HCT116 (cell line): ENCODE results near the gene HMGB3. TPM values are rescaled to one million over a fixed set of nuclear protein-coding genes. Genes with fewer than 3 reads are reported as not detected.

Experiments
- ATAC-seq: fragments of 200-7000 bp; cut with Tn5 transposase; 2 replicates; pipeline ENCODE4 v1.9.1; 2020; ENCODE audit warnings: mild to moderate bottlenecking, moderate library complexity
- BruUV-seq: library from RNA; stranded (reverse); fragments of 400-500 nt; replicated peaks from 2 replicates; lab custom pipeline; 2021; lab: Mats Ljungman, UMichigan
- CTCF ChIA-PET: fragments of 300-600 bp; sonication (Branson Sonifier 250); formaldehyde crosslinking; loops from one replicate; lab custom pipeline; 2021; ENCODE audit warnings: antibody characterized with exemption; lab: Charles Lee
- POLR2A ChIA-PET: fragments of 300-600, 350-600 bp; sonication (Branson Sonifier 250); formaldehyde crosslinking; loops from one replicate; lab custom pipeline; 2021; ENCODE audit warnings: antibody characterized with exemption; lab: Charles Lee
- RAD21 ChIA-PET, 2 experiments: fragments of 300-600 bp; sonication (Branson Sonifier 250); formaldehyde crosslinking; loops; one replicate each; lab custom pipeline; 2023; ENCODE audit warnings: low total read pairs in 2 of 2; ENCODE audit not compliant: uncharacterized antibody in 2 of 2, unreplicated experiment in 2 of 2, low non-redundant PET in 1 of 2; lab: Charles Lee
- DNase-seq: peaks from one replicate; pipeline ENCODE4 v3.0.0-alpha.2; 2010; ENCODE audit warnings: low read depth, low spot score
- H2AFZ ChIP-seq: fragments of 200-600 bp; shearing (Covaris generic), sonication (generic); 2 replicates; pipeline ENCODE4 v1.6.1; 2017; ENCODE audit warnings: low read depth, mixed run types, mixed read lengths, antibody characterized with exemption, low read length; ENCODE audit not compliant: poor library complexity, severe bottlenecking
- H3K27ac ChIP-seq: 2 replicates; pipeline ENCODE4 v1.5.1; 2012; ENCODE audit warnings: low read depth, low read length
- H3K27me3 ChIP-seq: fragments of 200-600 bp; sonication (generic); 2 replicates; pipeline ENCODE4 v1.6.1; 2016; ENCODE audit warnings: mixed run types, low read length, mixed read lengths; ENCODE audit not compliant: insufficient read depth
- H3K36me3 ChIP-seq, 2 experiments: fragments of 200-500 bp in 1 of 2; fragments of 200-600 bp in 1 of 2; sonication (Bioruptor generic) in 1 of 2; sonication (generic) in 1 of 2; 2 replicates each; pipeline versions ENCODE4 v1.5.1 to v1.6.1; 2014 to 2016; ENCODE audit warnings: low read length in 2 of 2, inconsistent platforms in 1 of 2, mixed read lengths in 1 of 2, mixed run types in 1 of 2; ENCODE audit not compliant: insufficient read depth in 2 of 2, control insufficient read depth in 1 of 2
- H3K4me1 ChIP-seq, 2 experiments: fragments of 200-600 bp in 1 of 2; sonication (generic) in 1 of 2; 2 replicates each; pipeline versions ENCODE4 v1.5.1 to v1.6.1; 2012 to 2017; ENCODE audit warnings: low read length in 2 of 2, inconsistent platforms in 1 of 2, mild to moderate bottlenecking in 1 of 2, mixed read lengths in 1 of 2, mixed run types in 1 of 2, moderate library complexity in 1 of 2; ENCODE audit not compliant: insufficient read depth in 2 of 2, control insufficient read depth in 1 of 2
- H3K4me2 ChIP-seq: fragments of 200-600 bp; sonication (generic); 2 replicates; pipeline ENCODE4 v1.6.1; 2017; ENCODE audit warnings: mixed run types, low read length, mixed read lengths
- H3K4me3 ChIP-seq, 2 experiments: fragments of 200-600 bp in 1 of 2; sonication (generic) in 1 of 2; replicated peaks in 1 of 2; 2 replicates each; pipeline ENCODE4 v1.5.1; 2011 to 2016; ENCODE audit warnings: low read length in 2 of 2, control low read depth in 1 of 2, low read depth in 1 of 2, mild to moderate bottlenecking in 1 of 2, mixed read lengths in 1 of 2, mixed run types in 1 of 2
- H3K79me2 ChIP-seq: fragments of 200-600 bp; sonication (generic); 2 replicates; pipeline ENCODE4 v1.6.1; 2017; ENCODE audit warnings: mild to moderate bottlenecking, mixed run types, low read length, moderate library complexity, mixed read lengths; ENCODE audit not compliant: insufficient read depth
- H3K9ac ChIP-seq: fragments of 200-600 bp; sonication (generic); 2 replicates; pipeline ENCODE4 v1.6.1; 2016; ENCODE audit warnings: low read length, mixed read lengths
- H3K9me2 ChIP-seq: fragments of 200-600 bp; sonication (generic), shearing (Covaris generic); 2 replicates; pipeline ENCODE4 v1.6.1; 2017; ENCODE audit warnings: mixed run types, mild to moderate bottlenecking, moderate library complexity; ENCODE audit not compliant: insufficient read depth
- H3K9me3 ChIP-seq, 2 experiments: fragments of 200-500 bp in 1 of 2; fragments of 200-600 bp in 1 of 2; sonication (Bioruptor generic) in 1 of 2; sonication (generic) in 1 of 2; 2 replicates each; pipeline ENCODE4 v1.6.1; 2014 to 2017; ENCODE audit warnings: low read length in 2 of 2, mixed read lengths in 2 of 2, inconsistent platforms in 1 of 2, low read depth in 1 of 2, mild to moderate bottlenecking in 1 of 2, mixed run types in 1 of 2, moderate library complexity in 1 of 2; ENCODE audit not compliant: control insufficient read depth in 1 of 2, insufficient read depth in 1 of 2
- H4K20me1 ChIP-seq: fragments of 200-600 bp; sonication (generic), shearing (Covaris generic); 2 replicates; pipeline ENCODE4 v1.6.1; 2017; ENCODE audit warnings: mixed run types, mild to moderate bottlenecking, moderate library complexity; ENCODE audit not compliant: insufficient read depth
- CBX3 ChIP-seq: IDR thresholded peaks from 2 replicates; pipeline ENCODE4 v1.6.1; 2012; ENCODE audit warnings: low read depth
- CEBPB ChIP-seq: IDR thresholded peaks from 2 replicates; pipeline ENCODE4 v1.6.1; 2012; ENCODE audit warnings: low read depth
- EGR1 ChIP-seq: IDR thresholded peaks from 2 replicates; pipeline ENCODE4 v1.6.1; 2012; ENCODE audit warnings: low read depth
- FOSL1 ChIP-seq: IDR thresholded peaks from 2 replicates; pipeline ENCODE4 v1.6.1; 2012; ENCODE audit warnings: low read depth
- POLR2AphosphoS5 ChIP-seq: IDR thresholded peaks from 2 replicates; pipeline ENCODE4 v1.6.1; 2011; ENCODE audit warnings: mild to moderate bottlenecking, low read depth, low read length, moderate library complexity
- SIN3A ChIP-seq: IDR thresholded peaks from 2 replicates; pipeline ENCODE4 v1.6.1; 2012; ENCODE audit warnings: low read depth
- YY1 ChIP-seq: IDR thresholded peaks from 2 replicates; pipeline ENCODE4 v1.6.1; 2011; ENCODE audit warnings: low read length, low read depth, moderate library complexity, mild to moderate bottlenecking; ENCODE audit not compliant: insufficient replicate concordance; ENCODE audit errors: extremely low read depth
- ZNF274 ChIP-seq: fragments of 200-500 bp; sonication (Bioruptor generic); IDR thresholded peaks from 2 replicates; pipeline ENCODE4 v1.6.1; 2014; ENCODE audit warnings: mild to moderate bottlenecking, low read depth, low read length, inconsistent platforms
- intact Hi-C: fragments of 100-400 bp; cut with micrococcal nuclease; formaldehyde crosslinking; loops from 2 replicates; pipeline ENCODE4 v1.10.0; 2022
- total RNA-seq: library from RNA; stranded (reverse); gene quantifications from one replicate; pipeline ENCODE4 v1.2.1, GENCODE V29; 2021; ENCODE audit not compliant: unreplicated experiment
- TF ChIP-seq, protein P1 (sequence below): IDR thresholded peaks from 2 replicates; pipeline ENCODE4 v1.6.1; 2012
- TF ChIP-seq, protein P2 (sequence below): IDR thresholded peaks from 2 replicates; pipeline ENCODE4 v1.6.1; 2012; ENCODE audit warnings: low read depth
- TF ChIP-seq, protein P3 (sequence below): IDR thresholded peaks from 2 replicates; pipeline ENCODE4 v1.6.1; 2012

HMGB3 gene
- total RNA-seq, 1 experiment from 2014 or later: 116 TPM

DNA sequence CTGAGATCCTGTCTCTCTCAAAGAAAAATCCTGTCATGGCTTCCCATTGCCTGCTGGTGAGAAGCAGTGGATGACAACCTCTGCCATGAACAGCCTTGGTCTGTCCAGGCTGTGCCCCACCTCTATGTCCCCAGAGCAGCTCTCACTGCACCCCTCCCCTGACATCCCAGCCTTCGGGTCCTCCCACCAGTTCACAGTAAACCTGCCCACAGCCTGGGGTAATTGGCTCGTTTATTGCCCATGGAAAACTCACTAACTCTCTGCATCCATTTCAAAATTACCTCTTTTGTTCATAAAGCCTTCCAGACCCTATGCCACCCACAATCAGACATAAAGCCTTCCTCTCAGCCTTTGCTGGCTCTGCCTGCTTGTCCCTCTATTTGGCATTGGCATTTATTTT lies 10.7 kb upstream of the HMGB3 start:
- Histone ChIP-seq H3K27me3 (no peaks in the 10 kb centered on the region), H4K20me1 (no peaks in the 10 kb centered on the region), H3K4me1 (no peaks in the 10 kb centered on the region), H3K9me3 (no peaks in the 10 kb centered on the region), H3K36me3 (no peaks in the 10 kb centered on the region), H3K79me2 (no peaks in the 10 kb centered on the region), H3K9me2 (no peaks in the 10 kb centered on the region), H2AFZ (no peak overlapping the region), H3K4me2 (no peak overlapping the region), H3K9ac (no peak overlapping the region), H3K4me3 (no peak overlapping the region), H3K27ac (no peak overlapping the region)
- TF ChIP-seq YY1: no peak
- TF ChIP-seq ZNF274: no peak
- TF ChIP-seq, protein P1, sequence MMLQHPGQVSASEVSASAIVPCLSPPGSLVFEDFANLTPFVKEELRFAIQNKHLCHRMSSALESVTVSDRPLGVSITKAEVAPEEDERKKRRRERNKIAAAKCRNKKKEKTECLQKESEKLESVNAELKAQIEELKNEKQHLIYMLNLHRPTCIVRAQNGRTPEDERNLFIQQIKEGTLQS: no peak
- TF ChIP-seq POLR2AphosphoS5: no peak
- TF ChIP-seq EGR1: no peak
- no peak for TF ChIP-seq SIN3A
- TF ChIP-seq CBX3: no peak
- TF ChIP-seq, protein P2, sequence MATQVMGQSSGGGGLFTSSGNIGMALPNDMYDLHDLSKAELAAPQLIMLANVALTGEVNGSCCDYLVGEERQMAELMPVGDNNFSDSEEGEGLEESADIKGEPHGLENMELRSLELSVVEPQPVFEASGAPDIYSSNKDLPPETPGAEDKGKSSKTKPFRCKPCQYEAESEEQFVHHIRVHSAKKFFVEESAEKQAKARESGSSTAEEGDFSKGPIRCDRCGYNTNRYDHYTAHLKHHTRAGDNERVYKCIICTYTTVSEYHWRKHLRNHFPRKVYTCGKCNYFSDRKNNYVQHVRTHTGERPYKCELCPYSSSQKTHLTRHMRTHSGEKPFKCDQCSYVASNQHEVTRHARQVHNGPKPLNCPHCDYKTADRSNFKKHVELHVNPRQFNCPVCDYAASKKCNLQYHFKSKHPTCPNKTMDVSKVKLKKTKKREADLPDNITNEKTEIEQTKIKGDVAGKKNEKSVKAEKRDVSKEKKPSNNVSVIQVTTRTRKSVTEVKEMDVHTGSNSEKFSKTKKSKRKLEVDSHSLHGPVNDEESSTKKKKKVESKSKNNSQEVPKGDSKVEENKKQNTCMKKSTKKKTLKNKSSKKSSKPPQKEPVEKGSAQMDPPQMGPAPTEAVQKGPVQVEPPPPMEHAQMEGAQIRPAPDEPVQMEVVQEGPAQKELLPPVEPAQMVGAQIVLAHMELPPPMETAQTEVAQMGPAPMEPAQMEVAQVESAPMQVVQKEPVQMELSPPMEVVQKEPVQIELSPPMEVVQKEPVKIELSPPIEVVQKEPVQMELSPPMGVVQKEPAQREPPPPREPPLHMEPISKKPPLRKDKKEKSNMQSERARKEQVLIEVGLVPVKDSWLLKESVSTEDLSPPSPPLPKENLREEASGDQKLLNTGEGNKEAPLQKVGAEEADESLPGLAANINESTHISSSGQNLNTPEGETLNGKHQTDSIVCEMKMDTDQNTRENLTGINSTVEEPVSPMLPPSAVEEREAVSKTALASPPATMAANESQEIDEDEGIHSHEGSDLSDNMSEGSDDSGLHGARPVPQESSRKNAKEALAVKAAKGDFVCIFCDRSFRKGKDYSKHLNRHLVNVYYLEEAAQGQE: no peak
- no peak for TF ChIP-seq CEBPB
- no peak for TF ChIP-seq FOSL1
- TF ChIP-seq, protein P3, sequence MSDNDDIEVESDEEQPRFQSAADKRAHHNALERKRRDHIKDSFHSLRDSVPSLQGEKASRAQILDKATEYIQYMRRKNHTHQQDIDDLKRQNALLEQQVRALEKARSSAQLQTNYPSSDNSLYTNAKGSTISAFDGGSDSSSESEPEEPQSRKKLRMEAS: no peak
- BruUV-seq: no TSS peak
- intact Hi-C loops: no loop called here
- POLR2A ChIA-PET: no interaction called here
- no peak for DNase-seq
- RAD21 ChIA-PET: no interaction called here
- no peak for ATAC-seq
- CTCF ChIA-PET: no interaction called here
